Measurements from ENCODE around the gene FBXW9. TPM values are rescaled to one million over a fixed set of nuclear protein-coding genes. Genes with fewer than 3 reads are reported as not detected.

The FBXW9 gene
- total RNA-seq, 3 donors from 2014 or later = 6.0 to 8.9 (median 7.8) TPM

- Histone ChIP-seq H3K4me1 (ENCODE audit: low read depth) (peaks cover 12% of the 10 kb centered on the region), H3K4me3 (no peak overlapping the region), H3K36me3 (ENCODE audit: low read depth) (peaks cover 7% of the 10 kb centered on the region), H3K9me3 (no peaks in the 10 kb centered on the region)
- no peak for TF ChIP-seq CTCF (IDR thresholded peaks at IDR 0.05)
- intact Hi-C loops (cut with DNase I, micrococcal nuclease) = loop anchor here in 1 of 2 donors (10.0 kb wide), 1 partner anchor 102 kb away; no protein-coding TSS in a partner anchor
- DNase-seq (no peak), ATAC-seq (no peak)
Measured at GRCh38 chr19:12676928-12677327, 19.5 kb downstream of the FBXW9 start.

- ATAC-seq = peak; percentile 79
- Histone ChIP-seq H3K9me3 (no peaks in the 10 kb centered on the region), H3K4me3 (no peak overlapping the region), H3K36me3 (ENCODE audit: low read depth) (peaks cover 7% of the 10 kb centered on the region), H3K4me1 (ENCODE audit: low read depth) (peaks cover 12% of the 10 kb centered on the region)
- peak; percentile 63 for TF ChIP-seq CTCF (IDR thresholded peaks at IDR 0.05)
- peak; percentile 84 to 92 (median 88) for DNase-seq
- intact Hi-C loops (cut with DNase I, micrococcal nuclease) = loop anchor here in 1 of 2 donors (10.0 kb wide), 1 partner anchor 102 kb away; no protein-coding TSS in a partner anchor
Measured at GRCh38 chr19:12676384-12676792, 20.0 kb downstream of the FBXW9 start.

- DNase-seq (no peak), ATAC-seq (no peak)
- H3K36me3 ChIP-seq (ENCODE audit: low read depth) = peaks cover 7% of the 10 kb centered on the region
- no peaks in the 10 kb centered on the region for H3K9me3 ChIP-seq
- no peak overlapping the region for H3K4me3 ChIP-seq
- H3K4me1 ChIP-seq (ENCODE audit: low read depth) = peaks cover 11% of the 10 kb centered on the region
- TF ChIP-seq CTCF (IDR thresholded peaks at IDR 0.05) = no peak
- intact Hi-C loops (cut with DNase I, micrococcal nuclease) = loop anchor here in 1 of 2 donors (10.0 kb wide), 1 partner anchor 101 kb away; no protein-coding TSS in a partner anchor
Measured at GRCh38 chr19:12675940-12676339, 20.5 kb downstream of the FBXW9 start.

DNA sequence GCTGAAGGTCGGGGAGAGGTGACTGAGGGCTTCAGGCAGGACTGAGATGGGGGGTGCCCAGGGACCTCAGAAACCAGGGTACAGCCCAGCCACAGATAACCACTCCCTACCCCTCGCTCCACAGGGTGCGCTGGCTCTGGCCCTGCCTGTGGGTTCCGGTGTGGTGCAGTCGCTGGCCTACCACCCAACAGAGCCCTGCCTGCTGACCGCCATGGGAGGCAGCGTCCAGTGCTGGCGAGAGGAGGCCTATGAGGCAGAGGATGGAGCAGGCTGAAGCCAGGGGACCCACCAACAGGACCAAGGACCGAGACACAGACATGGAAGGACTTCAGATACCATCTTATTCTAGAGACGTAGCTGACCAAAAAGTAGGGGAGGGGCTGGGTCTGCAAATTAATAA, 21.0 kb downstream of the FBXW9 start:
- intact Hi-C loops (cut with DNase I, micrococcal nuclease) = loop anchor here in 1 of 2 donors (10.0 kb wide), 1 partner anchor 101 kb away; no protein-coding TSS in a partner anchor
- no peak for DNase-seq
- Histone ChIP-seq H3K4me1 (ENCODE audit: low read depth) (peaks cover 9% of the 10 kb centered on the region), H3K9me3 (no peaks in the 10 kb centered on the region), H3K4me3 (no peak overlapping the region), H3K36me3 (ENCODE audit: low read depth) (peaks cover 7% of the 10 kb centered on the region)
- no peak for TF ChIP-seq CTCF (IDR thresholded peaks at IDR 0.05)
- ATAC-seq = no peak

DNA sequence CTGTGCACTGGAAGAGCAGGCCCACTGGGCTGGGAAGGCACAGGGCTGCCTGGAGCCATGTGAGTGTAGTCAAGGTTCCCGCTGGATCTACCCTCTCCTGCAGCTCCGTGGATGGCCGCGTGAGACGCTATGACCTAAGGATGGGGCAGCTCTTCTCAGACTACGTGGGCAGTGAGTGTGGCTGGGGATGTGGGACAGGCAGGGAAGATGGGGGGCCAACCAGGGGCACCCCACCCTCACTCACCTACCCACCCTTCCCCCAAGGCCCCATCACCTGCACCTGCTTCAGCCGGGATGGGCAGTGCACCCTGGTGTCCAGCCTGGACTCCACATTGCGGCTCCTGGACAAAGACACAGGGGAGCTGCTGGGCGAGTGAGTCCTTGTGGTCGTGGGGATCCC, 23.7 kb downstream of the FBXW9 start:
- H3K4me3 ChIP-seq = no peak overlapping the region
- H3K9me3 ChIP-seq = no peaks in the 10 kb centered on the region
- DNase-seq = no peak
- H3K4me1 ChIP-seq (ENCODE audit: low read depth) = peaks cover 22% of the 10 kb centered on the region
- intact Hi-C loops (cut with DNase I, micrococcal nuclease) = loop anchor here in 1 of 2 donors (10.0 kb wide), 1 partner anchor 98 kb away; no protein-coding TSS in a partner anchor
- peaks cover 7% of the 10 kb centered on the region for H3K36me3 ChIP-seq (ENCODE audit: low read depth)
- no peak for TF ChIP-seq CTCF (IDR thresholded peaks at IDR 0.05)
- ATAC-seq = no peak

Data from mucosa of descending colon (tissue), 3 donors.